Measurements from ENCODE around the gene LGR6.
A peak's percentile ranks its signal among the peaks of the same experiment; 100 is the strongest.

The LGR6 gene

DNA sequence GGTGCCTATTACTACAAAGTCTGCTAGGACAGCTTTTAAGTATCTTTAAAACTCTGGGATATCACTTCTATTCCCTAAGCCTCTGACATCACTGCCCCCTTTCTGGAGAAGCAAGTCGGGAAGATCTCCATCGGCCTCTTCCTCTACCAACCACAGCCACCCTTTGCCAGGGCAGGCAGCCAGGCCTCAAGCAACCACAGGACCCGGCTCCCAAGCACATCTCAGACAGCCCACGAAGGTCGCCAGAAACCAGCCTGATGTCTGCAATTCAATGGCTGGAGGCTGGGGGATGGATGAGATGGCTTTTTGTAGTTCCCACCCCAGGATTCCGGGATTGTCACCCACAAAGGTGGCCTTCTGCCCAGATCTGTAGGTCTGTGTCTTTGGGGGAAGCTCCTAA is 70.7 kb downstream of the LGR6 start:
- no peak for DNase-seq (ENCODE audit: low read depth, low spot score)

- DNase-seq (ENCODE audit: low read depth, low spot score): no peak
Measured at GRCh38 chr1:202264726-202265125, 71.1 kb downstream of the LGR6 start.

DNA sequence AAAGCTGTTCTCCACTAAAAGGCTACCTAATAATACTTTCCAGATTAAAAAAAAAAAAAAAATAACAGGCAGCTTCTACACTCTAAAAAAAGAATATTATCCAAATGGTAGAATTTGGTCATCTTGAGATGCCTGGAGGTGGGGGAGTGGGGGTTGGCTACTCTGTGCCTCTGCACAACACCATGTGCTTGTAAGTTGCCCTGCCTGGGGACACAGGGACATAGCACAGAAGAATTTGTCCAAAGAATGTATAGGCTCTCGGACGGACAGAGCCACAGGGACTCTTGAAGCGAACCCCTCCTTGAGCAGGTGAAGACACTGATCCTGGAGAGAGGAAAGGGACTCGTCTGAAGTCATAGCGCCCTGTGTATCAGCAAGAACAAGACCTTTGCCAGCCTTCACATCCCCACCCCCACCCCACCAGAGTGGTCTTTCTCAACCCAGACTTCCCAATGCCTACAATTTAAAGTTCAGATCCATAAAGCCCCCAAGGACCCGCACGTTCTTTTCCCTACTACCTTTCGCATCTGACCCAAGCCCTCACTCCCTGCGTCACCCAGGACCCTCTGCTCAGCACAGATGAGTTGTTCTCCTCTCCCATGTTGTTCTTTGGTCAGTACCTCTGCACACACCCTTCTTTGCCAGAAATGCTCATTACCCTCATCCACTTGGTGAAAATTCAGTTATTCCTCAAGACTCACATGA is 72.6 kb downstream of the LGR6 start:
- no peak for DNase-seq (ENCODE audit: low read depth, low spot score)

DNA sequence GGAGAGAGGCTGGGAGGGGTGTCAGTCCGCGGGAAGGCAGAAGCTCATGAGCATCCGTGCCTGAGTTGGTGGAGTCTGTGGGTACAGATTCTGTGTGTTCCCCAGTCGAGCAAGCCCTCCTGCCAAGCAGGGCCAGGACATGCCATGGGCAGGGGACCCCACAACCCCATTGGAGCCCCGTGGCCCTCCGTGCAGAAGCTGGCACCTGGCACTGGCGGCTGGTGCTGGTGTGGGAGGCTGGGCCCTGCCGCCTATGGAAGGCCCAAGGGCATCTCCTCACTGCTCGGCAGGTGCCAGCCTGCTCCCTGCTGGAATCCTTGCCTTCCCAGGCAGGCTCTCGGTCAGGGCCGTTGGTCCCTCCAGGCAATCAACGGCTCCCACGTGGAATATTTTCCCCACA is 74.4 kb downstream of the LGR6 start:
- DNase-seq (ENCODE audit: low read depth, low spot score): no peak

DNA sequence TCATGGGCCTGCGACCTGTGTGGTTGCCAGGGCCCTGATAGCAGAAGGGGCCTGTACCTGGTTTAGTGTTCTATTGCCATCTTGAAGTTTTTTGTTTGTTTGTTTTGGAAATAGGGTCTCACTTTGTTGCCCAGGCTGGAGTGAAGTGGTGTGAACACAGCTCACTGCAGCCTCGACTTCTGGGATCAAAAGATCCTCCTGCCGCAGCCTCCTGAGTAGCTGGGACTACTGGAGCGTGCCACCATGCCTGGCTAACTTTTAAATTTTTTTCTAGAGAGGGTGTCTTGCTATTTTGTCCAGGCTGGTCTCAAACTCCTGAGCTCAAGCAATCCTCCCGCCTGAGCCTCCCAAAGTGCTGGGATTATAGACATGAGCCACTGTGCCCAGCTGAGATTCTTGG is 75.2 kb downstream of the LGR6 start:
- DNase-seq (ENCODE audit: low read depth, low spot score): no peak

- no peak for DNase-seq (ENCODE audit: low read depth, low spot score)
Measured at GRCh38 chr1:202270871-202271326, 77.3 kb downstream of the LGR6 start.

DNA sequence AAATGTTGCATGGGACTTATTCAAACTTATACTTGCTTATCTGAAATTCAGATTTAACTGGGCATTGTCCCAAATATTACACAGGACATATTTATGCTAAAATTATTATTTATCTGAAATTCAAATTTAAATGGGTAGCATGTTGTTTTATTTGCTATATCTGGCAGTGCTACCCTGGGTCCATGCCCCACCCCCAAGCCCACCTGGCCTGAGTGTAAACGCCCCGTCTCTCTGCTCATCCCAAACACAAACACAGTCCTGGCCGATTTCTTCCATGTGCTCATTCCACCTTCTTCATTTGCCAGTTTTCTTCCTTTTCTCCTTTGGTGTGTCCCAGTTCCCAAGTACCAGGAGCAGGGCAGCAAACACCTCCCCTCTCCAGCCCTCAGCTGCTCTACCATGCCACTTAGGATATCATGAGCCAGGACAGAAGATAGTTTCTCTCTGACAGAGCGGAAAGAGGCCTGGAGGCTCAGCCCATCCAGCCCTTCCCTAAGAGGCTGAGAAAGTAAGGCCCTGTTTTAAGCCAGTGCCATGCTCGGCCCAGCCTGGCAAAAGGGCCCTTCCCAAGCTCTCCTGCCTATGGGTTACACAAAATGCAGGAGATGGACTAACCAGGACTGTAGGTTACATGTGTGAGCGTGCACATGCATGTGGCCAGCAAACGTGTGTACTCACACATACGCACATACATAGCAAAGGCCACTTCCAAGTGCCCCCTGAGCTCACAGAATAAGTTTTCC is 78.7 kb downstream of the LGR6 start:
- no peak for DNase-seq (ENCODE audit: low read depth, low spot score)

DNA sequence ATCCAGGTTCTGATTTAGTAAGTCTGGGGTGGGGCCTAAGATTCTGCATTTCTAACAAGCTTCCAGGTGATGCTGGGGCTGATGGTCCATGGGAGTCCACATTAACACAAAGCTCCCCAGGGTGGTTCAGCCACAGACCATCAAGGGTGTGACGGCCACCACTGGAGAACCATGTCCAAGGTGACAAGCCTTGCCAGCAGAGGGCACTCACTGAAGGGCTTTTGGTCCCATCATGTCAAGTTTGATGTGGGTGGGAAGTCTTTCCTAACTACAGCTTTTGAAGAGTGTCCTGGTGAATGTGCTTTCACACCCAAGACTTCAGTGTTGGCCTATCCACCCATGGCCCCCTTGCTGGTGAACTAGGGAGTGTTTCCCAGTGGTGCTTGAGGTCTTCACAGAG is 81.0 kb downstream of the LGR6 start:
- DNase-seq (ENCODE audit: low read depth, low spot score): no peak

DNA sequence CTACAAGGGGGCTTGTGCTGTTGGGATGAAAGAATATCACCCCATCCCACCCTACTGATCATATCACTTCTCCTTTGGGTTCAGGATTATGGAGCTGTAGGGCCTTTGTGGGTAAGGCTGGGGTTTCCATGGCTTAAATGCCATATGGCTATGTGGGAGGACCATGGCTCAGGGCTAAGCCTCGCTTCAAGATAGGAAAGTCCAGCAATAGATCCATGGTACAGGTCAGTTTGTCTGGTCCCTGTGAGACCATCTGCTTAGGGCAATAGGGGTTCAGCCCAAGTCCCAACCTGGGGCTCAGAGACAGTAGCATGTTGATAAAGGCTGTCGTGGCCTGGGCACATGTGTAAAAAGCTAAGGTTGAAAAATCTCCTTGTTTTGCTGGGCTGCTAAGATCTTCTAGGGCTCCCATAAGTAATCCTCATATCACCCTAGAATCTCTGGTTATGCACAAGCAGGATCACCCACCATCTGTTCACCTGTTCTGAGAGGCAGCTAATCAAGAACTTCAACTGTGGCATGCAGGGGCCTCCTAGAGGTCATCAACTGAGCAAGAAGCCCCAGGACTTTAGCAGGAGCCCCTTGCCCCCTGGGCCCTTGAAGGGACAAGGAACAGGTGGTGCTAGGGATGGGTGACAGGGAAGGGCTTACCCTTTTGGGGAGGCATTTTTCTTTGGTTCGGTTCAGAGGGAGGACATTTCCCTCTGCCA is 81.6 kb downstream of the LGR6 start:
- DNase-seq (ENCODE audit: low read depth, low spot score): no peak

- DNase-seq (ENCODE audit: low read depth, low spot score): no peak
Measured at GRCh38 chr1:202276081-202276715, 82.6 kb downstream of the LGR6 start.

- DNase-seq (ENCODE audit: low read depth, low spot score): no peak
Measured at GRCh38 chr1:202276920-202277319, 83.3 kb downstream of the LGR6 start.

GRCh38 chr1:202278751-202279150 is 85.2 kb downstream of the LGR6 start:
- DNase-seq (ENCODE audit: low read depth, low spot score): no peak

DNA sequence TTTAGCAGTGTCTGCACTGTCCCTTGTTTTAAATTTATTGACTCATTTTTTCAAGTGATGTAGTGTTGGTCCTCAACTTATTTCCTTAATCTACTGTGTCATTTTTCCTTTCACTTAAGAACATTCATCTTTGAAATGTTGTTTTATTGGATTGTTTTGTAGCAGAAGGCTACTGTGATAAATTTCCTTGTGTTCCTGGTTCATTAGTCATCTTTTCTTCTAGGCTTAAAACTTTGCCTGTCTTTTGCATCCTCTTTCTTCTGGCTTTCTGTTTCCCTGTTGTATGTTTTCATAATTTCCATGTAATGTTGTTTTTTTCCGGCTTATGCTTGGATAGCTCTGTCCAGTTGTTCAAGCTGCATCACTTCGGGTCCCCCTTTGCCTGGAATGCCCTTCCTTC is 86.2 kb downstream of the LGR6 start:
- no peak for DNase-seq (ENCODE audit: low read depth, low spot score)

GRCh38 chr1:202280595-202280994 is 87.0 kb downstream of the LGR6 start:
- no peak for DNase-seq (ENCODE audit: low read depth, low spot score)

DNA sequence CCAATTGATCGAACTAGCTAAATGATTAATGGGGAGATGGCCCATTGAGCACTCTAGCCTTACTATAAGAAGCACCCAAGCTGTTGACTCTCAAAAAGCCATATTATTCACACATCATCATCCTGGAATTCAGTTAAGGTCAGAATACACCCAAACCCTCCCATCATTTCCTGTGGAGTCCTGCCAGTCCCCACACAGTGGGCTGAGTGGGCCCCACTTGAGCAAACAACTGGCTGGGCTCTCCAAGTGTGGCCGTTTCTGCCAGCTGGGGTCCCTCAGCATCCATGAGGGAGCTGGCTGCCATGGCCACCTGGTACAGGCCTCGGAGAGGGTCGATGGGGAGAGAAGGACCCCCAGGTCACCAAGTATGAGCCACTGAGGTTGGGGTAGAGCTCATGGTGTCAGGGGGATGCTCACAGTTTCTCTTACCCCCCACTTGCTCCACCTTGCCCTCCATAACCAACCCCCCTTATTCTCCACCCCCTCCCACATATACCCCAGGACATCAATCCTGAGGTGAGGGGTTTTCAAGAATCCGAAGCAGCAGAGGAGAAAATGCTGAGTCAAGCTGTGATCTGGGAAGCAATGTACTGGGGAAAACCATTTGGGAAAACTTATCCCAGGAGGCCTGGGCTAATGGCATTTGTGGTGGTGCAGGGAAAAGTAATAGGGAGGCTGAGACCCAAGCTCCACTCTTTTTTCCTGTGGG is 87.9 kb downstream of the LGR6 start:
- DNase-seq (ENCODE audit: low read depth, low spot score): no peak

GRCh38 chr1:202282025-202282371 is 88.4 kb downstream of the LGR6 start:
- no peak for DNase-seq (ENCODE audit: low read depth, low spot score)

DNA sequence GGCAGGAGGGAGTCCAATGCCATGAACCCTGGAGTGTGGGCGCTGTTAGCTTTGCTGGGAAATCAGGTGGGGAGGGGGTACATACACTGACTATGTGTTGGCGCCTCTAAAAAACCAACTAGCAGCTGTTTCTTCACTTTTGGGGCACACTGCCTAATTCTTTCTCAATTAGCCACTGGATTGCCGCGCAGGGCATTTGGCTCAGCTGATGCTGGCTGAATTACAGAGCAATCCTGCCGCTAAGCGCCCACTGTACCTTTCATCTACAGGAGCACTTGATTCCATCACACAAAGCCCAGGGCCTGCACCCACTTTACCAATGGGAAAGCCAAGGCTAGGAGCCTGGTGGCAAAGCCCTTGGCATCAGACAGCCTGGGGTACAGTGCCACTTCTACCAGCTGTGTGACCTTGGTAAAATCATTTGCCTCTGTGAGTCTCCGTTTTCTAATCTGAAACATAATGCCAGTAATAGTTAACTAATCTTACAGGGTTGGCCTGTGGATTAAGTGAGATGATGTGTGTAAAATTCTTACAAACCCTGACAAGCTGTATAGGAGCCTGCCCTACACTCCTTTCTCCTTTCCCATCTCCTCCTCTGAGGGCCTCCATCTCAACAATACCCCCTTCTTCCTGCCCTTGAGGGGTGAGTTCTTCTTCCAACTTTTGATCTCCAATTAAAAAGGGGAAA is 89.1 kb downstream of the LGR6 start:
- no peak for DNase-seq (ENCODE audit: low read depth, low spot score)

DNA sequence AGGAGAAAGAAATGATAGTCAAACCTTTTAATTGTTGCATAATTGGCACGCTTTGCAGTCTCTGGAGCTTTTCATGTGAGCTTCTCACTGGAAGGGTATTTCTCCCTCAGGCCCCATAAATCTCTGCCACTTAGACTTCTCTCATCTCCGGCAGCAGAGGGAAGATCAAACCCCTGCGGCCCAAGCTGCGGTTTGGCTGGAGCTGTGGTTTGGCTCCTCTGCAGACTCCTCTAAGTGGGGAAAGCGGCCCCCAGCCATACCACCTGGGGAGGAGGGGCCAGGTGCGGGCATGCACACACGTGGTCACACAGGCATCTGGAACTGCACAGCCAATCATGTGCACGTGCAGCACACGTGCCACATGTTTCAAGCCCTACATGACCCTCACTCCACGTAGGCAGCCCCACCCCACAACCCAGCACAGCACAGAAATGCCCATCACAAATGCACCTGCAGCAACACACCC is 89.8 kb downstream of the LGR6 start:
- peak; percentile 21 for DNase-seq (ENCODE audit: low read depth, low spot score)

DNA sequence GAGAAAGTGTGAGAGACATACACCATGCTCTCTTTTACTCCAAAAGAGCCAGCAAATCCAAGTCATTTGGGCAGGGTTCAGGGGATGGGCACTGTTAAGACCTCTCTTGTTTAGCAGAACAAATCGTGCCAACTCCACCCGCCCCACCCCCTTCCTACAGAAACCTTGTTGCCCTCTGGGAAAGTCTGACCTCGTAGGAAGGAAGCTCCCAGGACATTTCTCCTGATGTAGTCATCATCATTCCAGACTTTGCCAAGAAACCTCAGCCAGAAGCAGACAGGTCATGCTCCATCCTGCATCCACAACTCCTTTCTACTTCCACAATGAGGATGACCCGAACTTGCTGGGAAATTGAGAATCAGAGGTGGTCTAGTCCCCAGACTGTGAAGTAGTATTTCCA is 90.4 kb downstream of the LGR6 start:
- no peak for DNase-seq (ENCODE audit: low read depth, low spot score)

GRCh38 chr1:202285908-202286307 is 92.3 kb downstream of the LGR6 start:
- DNase-seq (ENCODE audit: low read depth, low spot score): no peak

- DNase-seq (ENCODE audit: low read depth, low spot score): no peak
Measured at GRCh38 chr1:202286622-202287097, 93.1 kb downstream of the LGR6 start.

All from smooth muscle cell of the brain vasculature (primary cell).